ENCODE measurements around the gene HAPSTR1. TPM values are rescaled to one million over a fixed set of nuclear protein-coding genes. Genes with fewer than 3 reads are reported as not detected.
A peak's percentile ranks its signal among the peaks of the same experiment; 100 is the strongest.

Gene HAPSTR1
- total RNA-seq, 1 donor from 2014 or later: 86.0 TPM

GRCh38 chr16:9134739-9135138 is 43.3 kb downstream of the HAPSTR1 start:
- peaks cover 5% of the 10 kb centered on the region for H3K4me1 Mint-ChIP-seq (ENCODE audit: unreplicated experiment)
- peak; percentile 60 for DNase-seq (ENCODE audit: low spot score)

GRCh38 chr16:9135797-9136196 is 44.4 kb downstream of the HAPSTR1 start:
- Mint-ChIP-seq H3K9me3 (ENCODE audit: unreplicated experiment) (no peaks in the 10 kb centered on the region), H3K36me3 (ENCODE audit: low read depth, unreplicated experiment) (no peaks in the 10 kb centered on the region), H3K27me3 (ENCODE audit: unreplicated experiment) (peaks cover 3% of the 10 kb centered on the region), H3K4me3 (ENCODE audit: unreplicated experiment) (no peak overlapping the region), H3K4me1 (ENCODE audit: unreplicated experiment) (peaks cover 5% of the 10 kb centered on the region), H3K27ac (ENCODE audit: unreplicated experiment) (no peak overlapping the region)
- DNase-seq (ENCODE audit: low spot score): no peak
- no peak for TF ChIP-seq CTCF (IDR thresholded peaks at IDR 0.05; ENCODE audit: unreplicated experiment)

More at GRCh38 chr16:9134739-9135138, 43.3 kb downstream of the HAPSTR1 start:
- Mint-ChIP-seq H3K36me3 (ENCODE audit: low read depth, unreplicated experiment) (no peaks in the 10 kb centered on the region), H3K4me3 (ENCODE audit: unreplicated experiment) (no peak overlapping the region), H3K27ac (ENCODE audit: unreplicated experiment) (no peak overlapping the region), H3K9me3 (ENCODE audit: unreplicated experiment) (no peaks in the 10 kb centered on the region), H3K27me3 (ENCODE audit: unreplicated experiment) (peaks cover 3% of the 10 kb centered on the region)
- TF ChIP-seq CTCF (IDR thresholded peaks at IDR 0.05; ENCODE audit: unreplicated experiment): peak; percentile 16

- no peaks in the 10 kb centered on the region for H3K36me3 Mint-ChIP-seq (ENCODE audit: low read depth, unreplicated experiment)
Observed at GRCh38 chr16:9136596-9136995, 45.2 kb downstream of the HAPSTR1 start.

GRCh38 chr16:9138021-9138680 is 46.7 kb downstream of the HAPSTR1 start:
- peaks cover 3% of the 10 kb centered on the region for H3K27me3 Mint-ChIP-seq (ENCODE audit: unreplicated experiment)
- peaks cover 5% of the 10 kb centered on the region for H3K4me1 Mint-ChIP-seq (ENCODE audit: unreplicated experiment)

More at GRCh38 chr16:9136596-9136995, 45.2 kb downstream of the HAPSTR1 start:
- no peak for TF ChIP-seq CTCF (IDR thresholded peaks at IDR 0.05; ENCODE audit: unreplicated experiment)
- H3K27ac Mint-ChIP-seq (ENCODE audit: unreplicated experiment): no peak overlapping the region
- DNase-seq (ENCODE audit: low spot score): no peak
- H3K4me3 Mint-ChIP-seq (ENCODE audit: unreplicated experiment): no peak overlapping the region
- H3K4me1 Mint-ChIP-seq (ENCODE audit: unreplicated experiment): peaks cover 5% of the 10 kb centered on the region
- H3K9me3 Mint-ChIP-seq (ENCODE audit: unreplicated experiment): no peaks in the 10 kb centered on the region
- H3K27me3 Mint-ChIP-seq (ENCODE audit: unreplicated experiment): peaks cover 3% of the 10 kb centered on the region

More at GRCh38 chr16:9138021-9138680, 46.7 kb downstream of the HAPSTR1 start:
- no peak for TF ChIP-seq CTCF (IDR thresholded peaks at IDR 0.05; ENCODE audit: unreplicated experiment)
- Mint-ChIP-seq H3K9me3 (ENCODE audit: unreplicated experiment) (no peaks in the 10 kb centered on the region), H3K4me3 (ENCODE audit: unreplicated experiment) (no peak overlapping the region), H3K27ac (ENCODE audit: unreplicated experiment) (no peak overlapping the region), H3K36me3 (ENCODE audit: low read depth, unreplicated experiment) (no peaks in the 10 kb centered on the region)
- no peak for DNase-seq (ENCODE audit: low spot score)
